HG02623 (cell line): ENCODE data around the gene RPS15.
"Not testable (repeated sequence)": the region's sequence is repeated elsewhere in the genome, so short reads cannot be mapped to it uniquely, and the experiment has no call there.

Source experiments
- ATAC-seq: cut with Tn5 transposase; IDR thresholded peaks from one replicate; pipeline ENCODE4 v1.9.1; 2021; ENCODE audit warnings: moderate library complexity; ENCODE audit not compliant: unreplicated experiment

Gene RPS15

GRCh38 chr19:1467490-1468273, 29.5 kb downstream of the RPS15 start:
- no peak for ATAC-seq

- ATAC-seq: no peak
Measured at GRCh38 chr19:1468274-1468820, 30.2 kb downstream of the RPS15 start.

GRCh38 chr19:1468821-1469254, 30.6 kb downstream of the RPS15 start:
- ATAC-seq: no peak

- no peak for ATAC-seq
Measured at GRCh38 chr19:1469255-1470054, 31.3 kb downstream of the RPS15 start.

- no peak for ATAC-seq
Measured at GRCh38 chr19:1470055-1470304, 31.8 kb downstream of the RPS15 start.

- no peak for ATAC-seq
Measured at GRCh38 chr19:1470305-1471009, 32.3 kb downstream of the RPS15 start.

GRCh38 chr19:1471010-1471514, 32.9 kb downstream of the RPS15 start:
- ATAC-seq: no peak

GRCh38 chr19:1471515-1472160, 33.4 kb downstream of the RPS15 start:
- ATAC-seq: no peak

- ATAC-seq: no peak
Measured at GRCh38 chr19:1472231-1473084, 34.3 kb downstream of the RPS15 start.

GRCh38 chr19:1473085-1473851, 35.1 kb downstream of the RPS15 start:
- ATAC-seq: no peak

- ATAC-seq: no peak
Measured at GRCh38 chr19:1474011-1474764, 36.0 kb downstream of the RPS15 start.

- ATAC-seq: no peak
Measured at GRCh38 chr19:1474765-1475351, 36.7 kb downstream of the RPS15 start.

- no peak for ATAC-seq
Measured at GRCh38 chr19:1475751-1476437, 37.7 kb downstream of the RPS15 start.

GRCh38 chr19:1477056-1477455, 38.9 kb downstream of the RPS15 start:
- not testable (repeated sequence) for ATAC-seq

- peak; percentile 79 for ATAC-seq
Measured at GRCh38 chr19:1478934-1479707, 40.9 kb downstream of the RPS15 start, which contains the start of gene C19orf25. C19orf25 (minus strand) TSS chr19:1479215; CDS start chr19:1478903, 312 bp downstream.

GRCh38 chr19:1481224-1481892, 43.2 kb downstream of the RPS15 start:
- ATAC-seq: no peak
